Naive thymus-derived CD4-positive, alpha-beta T cell (primary cell): ENCODE results near the gene NTRK1. TPM values are rescaled to one million over a fixed set of nuclear protein-coding genes. Genes with fewer than 3 reads are reported as not detected.
A peak's percentile ranks its signal among the peaks of the same experiment; 100 is the strongest.

ENCODE experiments used
- ATAC-seq: fragments of 150-1000 bp; cut with Tn5 transposase; 2 replicates; pipeline ENCODE4 v1.10.0; 2021; ENCODE audit warnings: mild to moderate bottlenecking, moderate library complexity
- CTCF ChIA-PET: fragments of 350-600 bp; sonication (Branson Sonifier 250); formaldehyde crosslinking; loops from one replicate; lab custom pipeline; 2021; ENCODE audit warnings: antibody characterized with exemption; lab: Charles Lee
- POLR2A ChIA-PET: fragments of 350-600 bp; sonication (Branson Sonifier 250); formaldehyde crosslinking; loops from one replicate; lab custom pipeline; 2021; ENCODE audit warnings: antibody characterized with exemption, inconsistent platforms; lab: Charles Lee
- DNase-seq, 9 donors: peaks; one replicate each; pipeline versions ENCODE4 v3.0.0 to v3.0.0-alpha.2; 2020 to 2022; ENCODE audit warnings: mixed read lengths in 1 of 9
- H3K27ac ChIP-seq: one replicate; pipeline ENCODE4 v1.7.0; 2013; ENCODE audit warnings: mild to moderate bottlenecking, low read depth, low read length, moderate library complexity
- H3K27me3 ChIP-seq, 2 donors: one replicate each; pipeline ENCODE4 v1.7.0; 2013; ENCODE audit warnings: low read length in 2 of 2, mild to moderate bottlenecking in 2 of 2, moderate library complexity in 2 of 2; ENCODE audit not compliant: control insufficient read depth in 2 of 2, insufficient read depth in 2 of 2
- H3K36me3 ChIP-seq, 3 experiments: 1 replicate in 2 of 3; 2 replicates in 1 of 3; pipeline ENCODE4 v1.7.0; 2013; ENCODE audit warnings: low read length in 3 of 3, mild to moderate bottlenecking in 3 of 3, moderate library complexity in 1 of 3; ENCODE audit not compliant: insufficient read depth in 3 of 3, control insufficient read depth in 2 of 3
- H3K4me1 ChIP-seq, 2 donors: one replicate each; pipeline ENCODE4 v1.7.0; 2013; ENCODE audit warnings: low read length in 2 of 2, mild to moderate bottlenecking in 2 of 2, moderate library complexity in 1 of 2; ENCODE audit not compliant: control insufficient read depth in 2 of 2, insufficient read depth in 2 of 2
- H3K4me3 ChIP-seq: 2 replicates; pipeline ENCODE4 v1.7.0; 2013; ENCODE audit warnings: mild to moderate bottlenecking, low read length
- H3K9me3 ChIP-seq, 3 experiments: 1 replicate in 2 of 3; 2 replicates in 1 of 3; pipeline ENCODE4 v1.7.0; 2013; ENCODE audit warnings: low read length in 3 of 3; ENCODE audit not compliant: control insufficient read depth in 2 of 3
- H3K27ac Mint-ChIP-seq, 9 donors: one replicate each; pipeline ENCODE4 v1.8.0; 2020 to 2022; ENCODE audit warnings: mixed read lengths in 9 of 9, mild to moderate bottlenecking in 8 of 9, moderate library complexity in 5 of 9, inconsistent platforms in 2 of 9
- H3K27me3 Mint-ChIP-seq, 5 donors: one replicate each; pipeline ENCODE4 v1.8.0; 2021 to 2022; ENCODE audit warnings: mixed read lengths in 5 of 5, mild to moderate bottlenecking in 1 of 5
- H3K36me3 Mint-ChIP-seq, 5 donors: one replicate each; pipeline ENCODE4 v1.8.0; 2020 to 2022; ENCODE audit warnings: mixed read lengths in 5 of 5, mild to moderate bottlenecking in 3 of 5, inconsistent platforms in 1 of 5
- H3K4me1 Mint-ChIP-seq, 7 donors: one replicate each; pipeline ENCODE4 v1.8.0; 2020 to 2022; ENCODE audit warnings: mixed read lengths in 7 of 7, mild to moderate bottlenecking in 3 of 7, inconsistent platforms in 1 of 7
- H3K4me3 Mint-ChIP-seq, 10 donors: one replicate each; pipeline ENCODE4 v1.8.0; 2020 to 2022; ENCODE audit warnings: mild to moderate bottlenecking in 10 of 10, mixed read lengths in 10 of 10, moderate library complexity in 6 of 10, inconsistent platforms in 2 of 10
- H3K9me3 Mint-ChIP-seq, 11 donors: one replicate each; pipeline ENCODE4 v1.8.0; 2020 to 2022; ENCODE audit warnings: mixed read lengths in 11 of 11, mild to moderate bottlenecking in 4 of 11, inconsistent platforms in 1 of 11, moderate library complexity in 1 of 11
- intact Hi-C, 2 donors: fragments of 100-400 bp; cut with micrococcal nuclease; formaldehyde crosslinking; loops; one replicate each; pipeline ENCODE4 v1.15.1; 2023
- polyA plus RNA-seq, 2 donors: library from polyadenylated mRNA; unstranded; fragments of 300-500 nt; fragmentation: Illumina TruSeq; gene quantifications; one replicate each; pipeline ENCODE4 v1.2.3, GENCODE V29; 2021
- total RNA-seq, 6 experiments: library from RNA in 5 of 6; stranded (reverse) in 5 of 6; gene quantifications; 1 replicate in 5 of 6; 2 replicates in 1 of 6; pipeline ENCODE4 v1.2.3 and lab custom pipeline; 2021 to 2026

The NTRK1 gene
- total and polyA plus RNA-seq, 7 experiments from 2014 or later, result 0.09 to 17.3 (median 3.3) TPM; not detected in 3

DNA sequence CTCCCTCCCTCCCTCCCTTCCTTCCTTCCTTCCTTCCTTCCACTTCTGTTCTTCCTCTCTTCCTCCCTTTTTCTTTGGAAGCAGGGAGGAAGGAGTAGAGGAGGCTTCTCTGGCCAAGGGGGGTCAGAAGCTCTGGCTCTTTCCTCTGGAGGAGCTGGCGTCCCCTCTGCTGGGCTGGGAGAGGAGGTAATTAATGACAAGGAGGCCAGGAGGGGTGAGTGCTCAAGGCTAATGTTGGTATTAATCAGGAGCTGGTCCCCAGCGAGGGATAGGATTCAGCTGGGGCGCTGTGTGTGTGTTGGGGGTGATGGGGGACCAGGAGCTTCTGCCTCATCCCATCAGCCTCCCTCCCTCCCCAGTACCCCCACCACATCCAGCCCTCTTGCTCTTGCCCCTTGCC, 26.7 kb downstream of the NTRK1 start:
- H3K36me3 Mint-ChIP-seq, result no peaks in the 10 kb centered on the region
- H3K27ac Mint-ChIP-seq, result no peak overlapping the region
- DNase-seq, result no peak
- peaks cover 6 to 19% (median 9%) of the 10 kb centered on the region in 7 donors for H3K4me1 Mint-ChIP-seq
- intact Hi-C loops, result no loop called here
- H3K27ac ChIP-seq, result no peak overlapping the region
- POLR2A ChIA-PET, result no interaction called here
- H3K27me3 ChIP-seq, result no peaks in the 10 kb centered on the region
- no peak overlapping the region for H3K4me3 Mint-ChIP-seq
- no peaks in the 10 kb centered on the region for H3K9me3 Mint-ChIP-seq
- CTCF ChIA-PET, result interaction anchor here (6.0 kb wide), 1 partner anchor 90 kb away, joined by 38 read pairs; no protein-coding TSS in a partner anchor
- H3K36me3 ChIP-seq, result no peaks in the 10 kb centered on the region
- peaks cover 14 to 59% (median 35%) of the 10 kb centered on the region in 5 donors for H3K27me3 Mint-ChIP-seq
- no peaks in the 10 kb centered on the region for H3K4me1 ChIP-seq
- no peak for ATAC-seq
- H3K4me3 ChIP-seq, result no peak overlapping the region
- H3K9me3 ChIP-seq, result no peaks in the 10 kb centered on the region

DNA sequence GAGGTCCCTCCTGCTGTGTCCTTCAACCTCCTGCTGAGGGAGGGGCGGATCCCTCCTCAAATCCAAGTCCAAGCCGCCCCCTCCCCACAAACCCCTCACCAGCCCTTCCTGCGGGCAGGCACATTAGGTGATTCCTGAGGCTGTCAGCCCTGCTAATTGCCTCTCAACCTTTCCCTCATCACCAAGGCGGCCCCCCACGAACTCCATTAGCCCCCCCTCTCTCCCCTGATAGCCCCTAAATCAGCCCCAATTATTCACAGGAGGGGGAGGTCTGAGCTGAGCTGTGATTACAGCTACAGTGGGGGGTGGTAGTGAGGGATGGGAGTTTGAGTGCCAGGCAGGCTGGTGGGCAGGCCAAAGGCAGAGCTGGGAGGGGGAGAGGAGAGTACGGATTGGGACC, 27.1 kb downstream of the NTRK1 start:
- H3K27me3 Mint-ChIP-seq, result peaks cover 13 to 55% (median 38%) of the 10 kb centered on the region in 5 donors
- no peaks in the 10 kb centered on the region for H3K9me3 Mint-ChIP-seq
- ChIA-PET CTCF (interaction anchor here (0.7 to 6.0 kb wide), 3 partner anchors 91 to 155 kb away, joined by 3 to 38 read pairs (median 4); no protein-coding TSS in a partner anchor), POLR2A (no interaction called here)
- H3K36me3 ChIP-seq, result no peaks in the 10 kb centered on the region
- no peaks in the 10 kb centered on the region for H3K9me3 ChIP-seq
- H3K4me1 ChIP-seq, result no peaks in the 10 kb centered on the region
- no peak for ATAC-seq
- no peaks in the 10 kb centered on the region for H3K27me3 ChIP-seq
- no peak overlapping the region for H3K27ac Mint-ChIP-seq
- H3K27ac ChIP-seq, result no peak overlapping the region
- no peaks in the 10 kb centered on the region for H3K36me3 Mint-ChIP-seq
- no peak overlapping the region for H3K4me3 Mint-ChIP-seq
- intact Hi-C loops, result no loop called here
- H3K4me1 Mint-ChIP-seq, result peaks cover 6 to 23% (median 12%) of the 10 kb centered on the region in 7 donors
- no peak for DNase-seq
- H3K4me3 ChIP-seq, result no peak overlapping the region

DNA sequence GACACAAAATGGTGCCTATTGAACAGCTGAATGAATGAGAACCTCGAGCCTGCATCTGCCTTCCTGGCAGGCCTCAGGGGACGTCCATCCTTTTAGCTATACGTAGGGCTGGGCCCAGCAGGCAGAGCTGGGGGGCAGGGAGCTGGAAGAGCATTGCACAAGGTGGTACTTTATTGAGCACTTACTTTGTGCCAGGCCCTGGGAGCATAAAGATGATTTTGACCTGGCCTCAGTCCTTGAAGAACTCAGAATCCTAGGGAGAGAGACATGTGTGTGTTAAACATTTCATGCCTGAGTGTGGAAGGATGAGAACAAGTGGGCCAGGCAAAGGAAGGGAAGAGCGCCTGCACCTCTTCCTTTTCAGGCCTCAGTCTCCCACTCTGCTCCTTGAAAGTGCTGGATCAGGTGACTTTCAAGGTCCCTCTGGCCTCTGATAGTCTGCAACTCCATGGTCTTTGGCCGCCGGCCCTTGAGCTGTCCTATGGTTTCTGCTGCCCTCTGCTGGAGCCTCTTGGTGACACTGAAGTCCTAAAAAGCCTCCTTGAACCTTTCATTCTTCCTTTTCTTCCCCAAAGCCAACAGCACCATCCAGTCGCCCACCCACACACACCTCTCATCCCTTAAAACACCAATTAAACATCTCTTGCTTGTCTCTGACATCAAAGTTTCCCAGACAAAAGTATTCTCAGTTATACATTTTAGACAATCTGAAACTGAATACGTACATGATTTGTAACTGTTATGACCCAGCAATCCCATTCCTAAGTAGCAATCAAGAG, 29.3 kb downstream of the NTRK1 start:
- H3K36me3 ChIP-seq, result no peaks in the 10 kb centered on the region
- H3K27ac ChIP-seq, result no peak overlapping the region
- POLR2A ChIA-PET, result interaction anchor here (0.6 kb wide), 1 partner anchor 36 kb away, joined by 3 read pairs; no protein-coding TSS in a partner anchor
- H3K9me3 Mint-ChIP-seq, result no peaks in the 10 kb centered on the region
- H3K36me3 Mint-ChIP-seq, result no peaks in the 10 kb centered on the region
- H3K27me3 ChIP-seq, result peaks cover 8 to 11% of the 10 kb centered on the region in 2 donors
- peaks cover 6 to 29% (median 17%) of the 10 kb centered on the region in 7 donors for H3K4me1 Mint-ChIP-seq
- H3K4me3 ChIP-seq, result no peak overlapping the region
- H3K4me3 Mint-ChIP-seq, result no peak overlapping the region
- CTCF ChIA-PET, result interaction anchor here (0.6 to 6.0 kb wide), 13 partner anchors 9 to 200 kb away, joined by 3 to 38 read pairs (median 7); no protein-coding TSS in a partner anchor
- H3K4me1 ChIP-seq, result peaks cover 0 to 8% of the 10 kb centered on the region in 2 donors
- H3K27me3 Mint-ChIP-seq, result peaks cover 13 to 58% (median 40%) of the 10 kb centered on the region in 5 donors
- peak in 5 of 9 donors; percentile 17 to 66 (median 30) for DNase-seq
- no peaks in the 10 kb centered on the region for H3K9me3 ChIP-seq
- H3K27ac Mint-ChIP-seq, result no peak overlapping the region
- peak; percentile 33 for ATAC-seq
- intact Hi-C loops, result loop anchor here (1.0 kb wide), 6 partner anchors 30 to 201 kb away; partner anchors contain the start of gene NTRK1 (in 2 of the 2)

DNA sequence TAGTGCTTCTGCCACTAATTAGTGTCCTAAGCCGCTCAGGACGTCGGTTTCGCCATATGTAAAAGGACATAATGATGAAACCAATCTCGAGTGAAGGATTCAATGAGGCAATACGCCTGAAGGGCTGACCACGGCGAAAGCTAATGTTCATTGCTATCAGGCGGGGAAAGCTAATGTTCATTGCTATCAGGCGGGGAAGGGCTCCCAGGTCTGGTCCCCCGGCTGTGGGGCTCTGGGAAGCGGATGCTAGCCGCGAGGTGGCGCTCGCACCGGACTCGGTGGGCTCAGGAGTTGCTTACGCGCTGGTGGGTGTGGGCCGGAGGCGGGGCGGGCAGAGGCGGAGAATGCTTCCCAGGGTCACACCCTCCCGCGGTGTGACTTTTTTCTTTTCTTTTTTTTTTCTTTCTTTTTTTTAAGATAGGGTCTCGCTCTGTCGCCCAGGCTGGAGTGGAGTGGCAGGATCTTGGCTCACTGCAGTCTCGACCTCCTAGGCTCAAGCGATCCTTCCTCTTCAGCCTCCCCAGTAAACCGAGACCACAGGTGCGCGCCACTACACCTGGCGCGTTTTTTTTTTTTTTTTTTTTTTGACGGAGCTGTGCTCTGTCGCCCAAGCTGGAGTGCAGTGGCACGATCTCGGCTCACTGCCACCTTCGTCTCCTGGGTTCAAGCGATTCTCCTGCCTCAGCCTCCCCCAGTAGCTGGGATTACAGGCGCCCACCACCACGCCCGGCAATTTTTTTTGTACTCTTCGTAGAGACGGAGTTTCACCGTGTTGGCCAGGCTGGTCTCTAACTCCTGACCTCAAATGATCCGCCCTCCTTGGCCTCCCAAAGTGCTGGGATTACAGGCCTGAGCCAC, 31.8 kb downstream of the NTRK1 start:
- Histone ChIP-seq H3K27me3 (peaks cover 8 to 11% of the 10 kb centered on the region in 2 donors), H3K4me3 (peak overlapping the region; percentile 41), H3K4me1 (peaks cover 0 to 8% of the 10 kb centered on the region in 2 donors), H3K36me3 (no peaks in the 10 kb centered on the region), H3K27ac (no peak overlapping the region), H3K9me3 (no peaks in the 10 kb centered on the region)
- Mint-ChIP-seq H3K27ac (no peak overlapping the region), H3K9me3 (no peaks in the 10 kb centered on the region), H3K27me3 (peaks cover 21 to 51% (median 43%) of the 10 kb centered on the region in 5 donors), H3K4me1 (peaks cover 8 to 25% (median 18%) of the 10 kb centered on the region in 7 donors), H3K4me3 (peak overlapping the region; percentile 68 to 84 (median 75)), H3K36me3 (no peaks in the 10 kb centered on the region)
- ATAC-seq, result peak; percentile 94
- peak; percentile 67 to 91 (median 79) for DNase-seq
- intact Hi-C loops, result loop anchor here (1.0 to 2.0 kb wide), 8 partner anchors 28 to 247 kb away; partner anchors contain the start of gene LRRC71 (in 2 of the 2)
- POLR2A ChIA-PET, result interaction anchor here (1.1 kb wide), 1 partner anchor 75 kb away, joined by 3 read pairs; no protein-coding TSS in a partner anchor
- CTCF ChIA-PET, result interaction anchor here (0.7 to 2.7 kb wide), 7 partner anchors 21 to 217 kb away, joined by 3 to 14 read pairs (median 4); partner anchors contain the start of genes ISG20L2 and METTL25B

DNA sequence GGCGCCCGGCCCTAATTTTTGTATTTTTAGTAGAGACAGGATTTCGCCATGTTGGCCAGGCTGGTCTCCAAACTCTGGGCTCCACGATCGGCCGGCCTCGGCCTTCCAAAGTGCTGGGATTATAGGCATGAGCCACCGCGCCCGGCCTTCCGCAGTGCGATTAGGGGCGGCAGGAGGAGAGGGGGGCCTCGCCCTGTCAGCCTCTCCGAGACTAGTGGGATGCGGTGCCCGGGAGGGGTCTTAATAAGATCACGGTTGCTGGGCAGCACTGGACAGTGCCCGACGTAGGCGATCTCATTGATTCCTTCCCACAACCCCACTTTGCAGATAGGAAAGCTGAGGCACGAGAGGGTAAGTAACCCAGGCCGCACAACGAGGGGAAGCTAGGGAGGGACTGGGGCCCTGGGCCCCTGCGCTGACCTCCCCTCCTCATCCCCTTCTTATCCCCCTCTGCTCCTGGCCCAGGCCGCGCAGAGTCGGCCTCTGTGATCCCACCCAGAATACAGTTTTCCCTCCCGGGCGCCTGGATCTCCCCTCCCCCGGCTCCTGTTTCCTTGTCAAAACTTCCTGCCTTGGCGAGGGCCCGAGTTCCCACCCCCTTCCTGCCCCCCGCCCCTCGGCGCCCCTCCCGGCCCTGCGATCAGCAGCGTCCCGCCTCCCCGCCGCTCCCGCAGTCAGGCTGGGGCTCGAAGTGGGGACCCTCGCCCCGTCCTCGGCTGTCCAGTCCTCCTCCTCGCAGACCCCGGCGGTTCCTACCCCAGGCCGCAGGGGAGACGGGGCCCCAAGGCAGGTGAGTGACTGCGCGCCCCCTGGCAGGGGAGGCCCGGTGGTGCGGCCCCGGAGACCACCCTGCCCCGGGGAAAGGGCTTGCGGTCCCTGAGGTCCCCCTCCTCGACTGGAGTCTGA, 32.6 kb downstream of the NTRK1 start, which contains the start of gene PEAR1:
Gene PEAR1 (plus strand): TSS at position 671 of the 906 bp plus-strand sequence. CDS start 10,209 bp downstream, outside the sequence.
- no peak within 1 kb of the TSS for H3K27ac ChIP-seq
- DNase-seq (peak in 1 of 9 donors; percentile 10), ATAC-seq (no peak)
- peak within 1 kb of the TSS in 1 of 9 donors; percentile 25 for H3K27ac Mint-ChIP-seq
- no peaks in the 10 kb centered on the region for H3K36me3 Mint-ChIP-seq
- CTCF ChIA-PET, result interaction anchor here (0.7 to 2.7 kb wide), 4 partner anchors 22 to 165 kb away, joined by 3 to 14 read pairs (median 6); partner anchors contain the start of genes ISG20L2 and METTL25B
- peak within 1 kb of the TSS; percentile 68 to 84 (median 75) for H3K4me3 Mint-ChIP-seq
- peaks cover 8 to 11% of the 10 kb centered on the region in 2 donors for H3K27me3 ChIP-seq
- H3K4me3 ChIP-seq, result peak within 1 kb of the TSS; percentile 41
- H3K4me1 ChIP-seq, result peaks cover 0 to 8% of the 10 kb centered on the region in 2 donors
- no peaks in the 10 kb centered on the region for H3K9me3 Mint-ChIP-seq
- peaks cover 22 to 51% (median 42%) of the 10 kb centered on the region in 5 donors for H3K27me3 Mint-ChIP-seq
- H3K4me1 Mint-ChIP-seq, result peaks cover 13 to 34% (median 21%) of the 10 kb centered on the region in 7 donors
- intact Hi-C loops, result loop anchor here in 1 of 2 donors (2.0 kb wide), 1 partner anchor 68 kb away; no protein-coding TSS in a partner anchor
- H3K36me3 ChIP-seq, result no peaks in the 10 kb centered on the region
- POLR2A ChIA-PET, result interaction anchor here (1.1 kb wide), 1 partner anchor 74 kb away, joined by 3 read pairs; no protein-coding TSS in a partner anchor
- no peaks in the 10 kb centered on the region for H3K9me3 ChIP-seq
